Fibroblast of mammary gland (primary cell): ENCODE measurements around the gene MIGA2.

Experiments
- DNase-seq: peaks from one replicate; pipeline ENCODE4 v3.0.0-alpha.2; 2010; ENCODE audit warnings: low read depth
- H3K4me3 ChIP-seq: 2 replicates; pipeline ENCODE4 v1.5.1; 2011; ENCODE audit warnings: low read depth, mild to moderate bottlenecking, low read length, moderate library complexity; ENCODE audit not compliant: control insufficient read depth
- TF ChIP-seq, protein P1 (sequence below): conservative IDR thresholded peaks from 2 replicates; pipeline ENCODE4 v1.5.1; 2011; ENCODE audit warnings: low read depth, low read length, inconsistent platforms; ENCODE audit not compliant: control insufficient read depth, insufficient read depth

The MIGA2 gene

DNA sequence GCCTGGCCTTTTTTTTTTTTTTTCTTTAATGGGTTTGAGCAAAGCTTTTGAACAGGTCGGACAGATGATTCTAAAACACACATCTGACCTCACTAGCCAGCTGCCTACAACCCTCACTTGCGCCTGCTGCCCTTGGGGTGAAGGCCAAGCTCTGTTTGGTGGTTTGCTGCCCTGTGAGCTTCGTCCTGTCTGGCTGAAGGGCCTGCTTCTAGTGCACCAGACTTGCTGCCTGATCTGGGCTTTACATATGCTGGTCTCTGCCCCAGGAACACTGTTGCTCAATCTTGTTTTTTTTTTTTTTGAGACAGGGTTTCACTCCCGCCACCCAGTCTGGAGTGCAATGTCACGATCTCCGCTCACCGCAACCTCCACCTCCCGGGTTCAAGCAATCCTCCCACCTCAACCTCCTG is 28.1 kb downstream of the MIGA2 start:
- H3K4me3 ChIP-seq = no peak overlapping the region
- DNase-seq = no peak
- TF ChIP-seq, protein P1, sequence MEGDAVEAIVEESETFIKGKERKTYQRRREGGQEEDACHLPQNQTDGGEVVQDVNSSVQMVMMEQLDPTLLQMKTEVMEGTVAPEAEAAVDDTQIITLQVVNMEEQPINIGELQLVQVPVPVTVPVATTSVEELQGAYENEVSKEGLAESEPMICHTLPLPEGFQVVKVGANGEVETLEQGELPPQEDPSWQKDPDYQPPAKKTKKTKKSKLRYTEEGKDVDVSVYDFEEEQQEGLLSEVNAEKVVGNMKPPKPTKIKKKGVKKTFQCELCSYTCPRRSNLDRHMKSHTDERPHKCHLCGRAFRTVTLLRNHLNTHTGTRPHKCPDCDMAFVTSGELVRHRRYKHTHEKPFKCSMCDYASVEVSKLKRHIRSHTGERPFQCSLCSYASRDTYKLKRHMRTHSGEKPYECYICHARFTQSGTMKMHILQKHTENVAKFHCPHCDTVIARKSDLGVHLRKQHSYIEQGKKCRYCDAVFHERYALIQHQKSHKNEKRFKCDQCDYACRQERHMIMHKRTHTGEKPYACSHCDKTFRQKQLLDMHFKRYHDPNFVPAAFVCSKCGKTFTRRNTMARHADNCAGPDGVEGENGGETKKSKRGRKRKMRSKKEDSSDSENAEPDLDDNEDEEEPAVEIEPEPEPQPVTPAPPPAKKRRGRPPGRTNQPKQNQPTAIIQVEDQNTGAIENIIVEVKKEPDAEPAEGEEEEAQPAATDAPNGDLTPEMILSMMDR = no peak

DNA sequence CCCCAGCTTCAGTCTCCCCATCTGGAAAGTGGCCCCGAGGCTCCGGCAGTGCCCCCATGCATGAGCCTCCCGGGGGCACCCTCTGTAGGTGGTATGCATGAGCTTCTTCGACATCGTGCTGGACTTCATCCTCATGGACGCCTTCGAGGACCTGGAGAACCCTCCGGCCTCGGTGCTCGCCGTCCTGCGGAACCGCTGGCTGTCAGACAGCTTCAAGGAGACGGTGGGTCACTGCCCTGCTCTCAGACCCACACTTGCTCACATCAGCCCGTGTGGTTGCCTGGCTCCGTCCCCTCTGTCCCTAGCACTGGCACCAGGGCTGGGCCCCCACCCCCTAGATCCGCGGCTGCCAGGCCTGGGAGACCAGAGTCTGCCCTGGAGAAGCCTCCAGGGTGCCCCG is 31.7 kb downstream of the MIGA2 start:
- H3K4me3 ChIP-seq = no peak overlapping the region
- TF ChIP-seq, protein P1 = no peak
- DNase-seq = no peak

DNA sequence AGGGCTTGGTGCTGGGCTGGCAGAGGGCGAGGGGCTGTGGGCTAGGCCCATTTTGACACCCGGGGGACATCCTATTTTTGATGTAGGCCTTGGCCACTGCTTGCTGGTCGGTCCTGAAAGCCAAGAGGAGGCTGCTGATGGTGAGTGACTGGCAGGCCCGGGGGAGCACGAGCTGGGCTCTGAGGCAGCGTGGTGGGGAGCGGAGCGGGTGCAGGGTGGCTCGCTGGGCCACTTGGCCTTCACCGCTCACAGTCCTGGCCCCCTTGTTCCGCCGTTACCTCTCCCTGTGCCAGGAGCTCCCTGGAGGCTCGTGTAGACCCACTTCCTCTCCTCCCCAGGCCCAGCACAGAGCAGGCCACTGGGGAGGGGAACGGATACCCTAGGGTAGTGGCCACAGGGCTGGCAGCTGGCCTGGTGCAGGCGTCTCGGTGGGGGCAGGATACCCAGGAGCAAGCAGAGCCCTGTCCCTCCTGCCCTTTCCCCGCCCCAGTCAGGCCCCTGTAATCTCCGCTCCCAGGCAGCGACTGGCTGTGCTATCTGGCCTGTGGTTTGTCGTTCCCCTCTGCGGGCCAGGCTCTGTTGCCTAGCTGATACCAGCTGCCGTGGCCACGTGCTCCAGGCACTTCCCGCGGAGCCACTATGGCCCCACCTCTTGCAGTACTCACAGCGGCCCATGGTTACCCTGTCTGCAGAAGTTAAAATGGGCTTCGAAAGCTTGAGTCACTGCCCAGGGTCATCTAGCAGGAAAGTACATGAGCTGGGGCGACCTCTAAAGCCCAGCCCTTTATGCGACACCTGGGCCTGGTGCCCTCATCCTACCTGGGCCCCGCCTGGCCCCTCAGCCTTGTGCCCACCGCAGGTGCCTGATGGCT is 32.8 kb downstream of the MIGA2 start:
- no peak for DNase-seq
- TF ChIP-seq, protein P1 = no peak
- H3K4me3 ChIP-seq = no peak overlapping the region

DNA sequence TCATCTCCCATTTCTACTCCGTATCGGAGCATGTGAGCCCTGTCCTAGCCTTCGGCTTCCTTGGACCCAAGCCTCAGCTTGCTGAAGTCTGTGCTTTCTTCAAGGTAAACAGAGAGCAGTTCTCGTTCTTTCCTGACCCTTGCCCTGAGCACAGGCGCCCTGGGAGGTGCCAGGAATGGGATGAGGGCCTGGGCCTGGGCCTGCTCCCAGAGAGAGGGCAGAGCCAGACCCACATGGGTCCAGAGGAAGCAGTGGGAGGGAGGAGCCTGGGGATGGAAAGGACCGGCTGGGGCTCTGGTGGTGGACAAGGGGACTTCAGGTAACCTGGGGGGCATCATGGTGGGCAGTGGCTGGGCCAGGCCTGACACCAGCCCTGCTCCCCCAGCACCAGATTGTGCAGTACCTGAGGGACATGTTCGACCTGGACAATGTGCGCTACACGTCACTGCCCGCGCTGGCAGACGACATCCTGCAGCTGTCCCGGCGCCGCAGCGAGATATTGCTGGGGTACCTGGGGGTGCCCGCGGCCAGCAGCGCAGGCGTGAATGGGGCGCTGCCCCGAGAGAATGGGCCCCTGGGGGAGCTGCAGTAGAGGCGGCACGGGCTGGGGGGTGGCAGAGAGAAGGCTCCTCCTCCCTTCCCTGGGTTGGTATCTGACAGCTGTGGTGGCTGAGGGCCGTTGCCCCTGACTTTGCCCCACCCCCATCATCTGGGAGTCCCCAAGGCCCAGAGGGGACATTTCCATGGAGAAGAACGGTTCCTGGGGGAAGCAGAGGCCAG is 33.6 kb downstream of the MIGA2 start:
- TF ChIP-seq, protein P1 = no peak
- H3K4me3 ChIP-seq = no peak overlapping the region
- DNase-seq = no peak

DNA sequence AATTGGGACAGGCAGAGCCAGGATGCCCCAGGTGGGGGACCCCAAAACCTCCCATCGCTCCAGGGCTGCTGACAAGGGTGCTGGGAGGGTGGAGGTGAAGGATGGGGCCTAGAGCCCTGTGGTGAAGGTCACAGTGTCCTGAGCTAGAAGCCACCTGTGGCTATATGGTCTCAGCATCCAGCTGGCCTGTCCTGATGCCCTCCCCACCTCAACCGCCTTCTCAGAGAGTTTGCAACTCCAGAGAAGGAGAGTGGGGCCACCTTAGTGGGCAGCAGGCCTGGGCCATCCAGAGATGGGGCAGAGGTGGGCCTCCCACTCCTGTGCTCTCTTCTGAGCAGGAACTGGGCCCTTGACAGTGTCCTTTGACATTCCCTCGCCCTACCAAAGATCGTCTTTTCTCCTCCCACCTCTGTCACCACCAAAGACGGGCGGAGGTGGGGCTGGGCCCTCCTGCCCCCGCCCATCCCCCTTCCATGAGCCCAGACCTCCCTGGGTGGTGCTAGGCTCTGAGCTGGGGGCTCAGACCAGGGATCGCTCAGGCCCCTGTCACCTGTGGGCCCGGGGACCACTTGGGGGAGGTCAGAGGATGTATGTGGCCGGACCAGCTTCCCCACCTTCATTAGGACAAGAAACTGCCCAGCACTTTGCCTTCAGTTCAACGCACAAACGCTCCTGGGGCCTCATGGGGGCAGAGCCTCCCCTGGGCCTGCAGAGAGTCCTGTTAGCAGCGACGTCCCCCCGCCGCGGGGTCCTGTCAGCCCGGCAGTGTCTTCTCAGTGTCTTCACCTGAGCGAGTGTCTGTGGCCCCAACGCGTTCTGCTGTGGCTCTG is 34.5 kb downstream of the MIGA2 start:
- TF ChIP-seq, protein P1 = no peak

DNA sequence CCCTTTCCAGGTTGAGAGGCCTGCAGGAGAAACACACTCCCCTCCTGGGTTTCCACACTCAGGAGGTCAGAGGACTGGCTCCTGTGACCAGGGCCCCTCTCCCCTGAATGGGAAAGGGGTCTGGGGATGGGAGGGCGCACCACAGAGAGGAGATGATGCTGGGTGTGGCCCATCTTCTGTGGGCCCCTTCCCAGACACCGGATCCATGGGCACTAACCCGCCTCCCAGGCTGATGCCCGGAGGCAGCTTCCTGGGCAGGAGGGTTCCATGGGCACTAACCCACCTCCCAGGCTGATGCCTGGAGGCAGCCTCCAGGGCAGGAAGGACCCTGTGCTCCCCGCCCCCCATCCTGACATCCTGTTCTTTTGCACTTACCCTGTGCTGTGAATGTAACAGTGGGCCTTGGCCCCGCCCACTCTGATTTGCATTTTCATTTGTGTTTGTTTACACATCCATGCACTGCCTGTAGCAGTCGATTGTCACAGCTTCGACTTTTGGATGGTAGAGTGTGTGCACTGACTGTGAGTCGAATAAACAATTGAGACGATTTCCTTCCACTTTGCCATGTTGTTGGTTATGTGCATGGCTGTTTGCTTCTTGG is 35.2 kb downstream of the MIGA2 start:
- DNase-seq = no peak
- TF ChIP-seq, protein P1 = no peak
- no peak overlapping the region for H3K4me3 ChIP-seq

More for the DNA sequence above, 34.5 kb downstream of the MIGA2 start:
- no peak overlapping the region for H3K4me3 ChIP-seq
- no peak for DNase-seq
